T follicular helper cell (primary cell): ENCODE data around the gene ATXN7L1.
"Not testable (repeated sequence)": the region's sequence is repeated elsewhere in the genome, so short reads cannot be mapped to it uniquely, and the experiment has no call there.

Experiments
- DNase-seq: peaks from one replicate; pipeline ENCODE4 v3.0.0-alpha.2; 2020; ENCODE audit warnings: low read depth

ATXN7L1 gene

GRCh38 chr7:105744258-105744657 is 132.1 kb downstream of the ATXN7L1 start:
- DNase-seq, result no peak

- no peak for DNase-seq
Measured at GRCh38 chr7:105743351-105744090, 132.9 kb downstream of the ATXN7L1 start.

- no peak for DNase-seq
Measured at GRCh38 chr7:105742787-105743186, 133.6 kb downstream of the ATXN7L1 start.

DNA sequence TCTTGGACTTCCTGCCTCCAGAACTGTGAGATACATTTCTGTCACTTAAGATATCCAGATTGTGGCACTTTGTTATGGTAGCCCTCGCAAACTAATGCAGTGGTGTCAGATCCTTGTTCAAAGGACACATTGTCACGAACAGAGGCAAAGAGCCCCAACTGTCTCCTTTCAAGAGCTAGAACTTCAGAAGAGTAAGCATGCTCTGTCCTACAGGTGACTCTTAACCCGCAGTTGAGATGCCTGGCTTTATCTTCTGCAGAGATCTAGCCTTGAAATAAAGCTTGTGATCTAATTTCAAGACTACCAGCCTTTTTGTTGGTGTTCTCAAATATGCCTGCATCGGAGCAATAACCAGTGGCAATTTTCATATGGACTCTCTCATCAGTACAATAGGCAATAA is 134.4 kb downstream of the ATXN7L1 start:
- DNase-seq, result no peak

DNA sequence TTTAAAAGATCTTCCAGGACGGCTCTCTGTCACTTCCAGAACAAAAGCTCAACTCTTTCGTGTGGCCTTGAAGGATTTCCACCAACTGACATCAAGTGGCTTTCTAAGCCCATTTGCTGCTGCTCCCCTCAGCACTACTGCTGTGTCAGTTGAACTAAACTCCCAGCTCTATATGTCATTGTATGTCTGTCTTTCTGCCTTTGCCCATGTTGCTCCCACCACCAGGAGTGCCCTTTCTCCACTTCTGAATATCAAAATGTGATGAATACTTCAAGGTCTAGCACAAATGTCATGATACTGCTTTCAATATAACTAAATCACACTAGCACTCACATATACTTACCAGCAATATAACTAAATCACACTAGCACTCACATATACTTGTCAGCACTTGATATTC is 138.3 kb downstream of the ATXN7L1 start:
- no peak for DNase-seq

GRCh38 chr7:105734233-105734632 is 142.2 kb downstream of the ATXN7L1 start:
- DNase-seq, result no peak

DNA sequence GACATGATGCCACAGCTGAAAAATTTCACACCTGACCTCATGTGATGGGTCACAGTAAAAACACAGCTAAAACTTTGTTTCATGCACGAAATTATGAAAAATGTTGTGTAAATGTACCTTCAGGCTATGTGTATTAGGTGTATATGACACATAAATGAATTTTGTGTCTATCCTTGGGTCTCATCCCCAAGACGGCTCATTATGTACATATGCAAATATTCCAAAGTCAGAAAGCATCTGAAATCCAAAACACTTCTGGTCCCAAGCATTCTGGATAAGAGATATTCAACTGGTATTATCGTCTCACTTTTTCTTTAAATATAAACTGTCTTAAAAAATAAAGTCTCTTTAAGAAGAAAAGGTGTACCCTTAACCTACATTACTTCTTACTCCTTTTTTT is 145.4 kb downstream of the ATXN7L1 start:
- no peak for DNase-seq

DNA sequence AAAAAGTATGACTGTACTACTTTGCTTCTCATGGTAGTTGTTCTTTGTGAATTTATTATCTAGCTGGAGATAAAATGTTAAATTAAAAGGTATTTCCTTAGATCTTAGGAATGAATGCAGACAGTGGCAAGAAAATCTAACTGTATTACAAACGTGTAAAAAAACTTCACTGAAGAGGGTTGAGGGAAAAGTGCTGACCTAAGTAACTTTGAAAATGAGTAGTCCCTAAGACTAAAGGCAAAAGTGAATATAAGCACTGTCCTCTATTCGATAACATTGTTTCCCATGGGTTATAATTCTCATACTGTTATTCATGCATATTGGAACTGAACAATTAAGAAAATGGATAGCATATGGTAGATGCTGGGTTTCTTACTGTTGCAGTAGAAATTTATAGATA is 148.4 kb downstream of the ATXN7L1 start:
- DNase-seq, result no peak

- DNase-seq, result no peak
Measured at GRCh38 chr7:105724688-105725087, 151.7 kb downstream of the ATXN7L1 start.

GRCh38 chr7:105723572-105723971 is 152.8 kb downstream of the ATXN7L1 start:
- DNase-seq, result no peak

DNA sequence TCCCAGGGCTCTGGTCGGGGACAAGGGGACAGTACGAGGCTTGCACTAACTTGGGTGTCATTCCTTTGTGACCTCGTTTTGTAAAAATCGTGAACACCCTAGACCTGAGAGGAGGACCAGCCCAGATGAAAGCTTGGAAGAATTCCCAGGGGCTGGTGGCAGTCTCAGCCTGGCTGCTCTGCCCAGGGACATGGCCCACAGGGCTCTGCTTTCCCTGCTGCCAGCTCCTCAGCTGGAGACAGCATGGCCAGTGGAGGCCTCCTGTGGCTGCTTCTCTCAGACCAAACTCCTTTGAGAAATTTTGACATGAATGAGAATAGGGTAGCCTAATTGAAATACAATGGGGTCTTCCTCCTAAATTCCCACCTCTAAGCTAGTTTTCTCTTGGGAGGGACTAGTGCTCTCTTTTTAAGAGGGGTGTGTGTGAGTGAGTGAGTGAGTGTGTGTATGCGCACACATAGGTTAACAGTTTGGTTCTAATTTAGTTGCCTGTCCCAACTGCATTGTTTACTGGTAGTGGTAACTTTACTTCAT is 154.8 kb downstream of the ATXN7L1 start:
- DNase-seq, result no peak

GRCh38 chr7:105719919-105720318 is 156.5 kb downstream of the ATXN7L1 start:
- no peak for DNase-seq

GRCh38 chr7:105719395-105719794 is 157.0 kb downstream of the ATXN7L1 start:
- DNase-seq, result no peak

GRCh38 chr7:105718511-105718925 is 157.9 kb downstream of the ATXN7L1 start:
- no peak for DNase-seq

DNA sequence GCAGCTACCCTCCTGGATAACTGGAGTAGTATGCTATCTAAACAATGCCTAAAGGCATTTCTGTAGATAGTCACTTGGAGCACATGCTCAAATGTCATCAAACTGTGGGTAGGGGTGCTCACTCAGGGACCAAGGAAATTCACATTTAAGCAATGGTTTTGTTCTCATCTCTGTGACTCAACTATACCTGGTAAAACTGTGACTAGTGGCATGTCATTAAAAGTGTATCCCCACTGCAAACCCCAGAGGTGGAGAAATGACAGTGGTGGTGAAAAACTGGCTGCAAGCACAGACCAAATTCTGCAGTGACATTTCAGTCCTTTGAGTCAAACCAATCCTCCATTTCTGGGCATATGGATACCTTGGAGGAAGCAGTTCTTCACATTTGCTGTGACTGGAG is 160.9 kb downstream of the ATXN7L1 start:
- DNase-seq, result no peak

- no peak for DNase-seq
Measured at GRCh38 chr7:105713488-105714465, 162.6 kb downstream of the ATXN7L1 start.

DNA sequence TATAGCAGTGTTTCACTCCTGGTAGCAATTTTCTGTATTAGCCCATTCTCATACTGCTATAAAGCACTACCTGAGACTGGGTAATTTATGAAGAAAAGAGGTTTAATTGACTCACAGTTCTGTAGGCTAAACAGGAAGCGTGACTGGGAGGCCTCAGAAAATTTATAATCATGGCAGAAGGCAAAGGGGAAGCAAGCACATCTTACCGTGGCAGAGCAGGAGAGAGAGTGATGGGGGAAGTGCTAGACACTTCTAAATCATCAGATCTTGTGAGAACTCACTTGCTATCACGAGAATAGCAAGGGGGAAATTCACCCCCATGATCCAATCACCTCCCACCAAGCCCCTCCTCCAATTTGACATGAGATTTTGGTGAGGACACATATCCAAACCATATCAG is 163.5 kb downstream of the ATXN7L1 start:
- DNase-seq, result no peak

DNA sequence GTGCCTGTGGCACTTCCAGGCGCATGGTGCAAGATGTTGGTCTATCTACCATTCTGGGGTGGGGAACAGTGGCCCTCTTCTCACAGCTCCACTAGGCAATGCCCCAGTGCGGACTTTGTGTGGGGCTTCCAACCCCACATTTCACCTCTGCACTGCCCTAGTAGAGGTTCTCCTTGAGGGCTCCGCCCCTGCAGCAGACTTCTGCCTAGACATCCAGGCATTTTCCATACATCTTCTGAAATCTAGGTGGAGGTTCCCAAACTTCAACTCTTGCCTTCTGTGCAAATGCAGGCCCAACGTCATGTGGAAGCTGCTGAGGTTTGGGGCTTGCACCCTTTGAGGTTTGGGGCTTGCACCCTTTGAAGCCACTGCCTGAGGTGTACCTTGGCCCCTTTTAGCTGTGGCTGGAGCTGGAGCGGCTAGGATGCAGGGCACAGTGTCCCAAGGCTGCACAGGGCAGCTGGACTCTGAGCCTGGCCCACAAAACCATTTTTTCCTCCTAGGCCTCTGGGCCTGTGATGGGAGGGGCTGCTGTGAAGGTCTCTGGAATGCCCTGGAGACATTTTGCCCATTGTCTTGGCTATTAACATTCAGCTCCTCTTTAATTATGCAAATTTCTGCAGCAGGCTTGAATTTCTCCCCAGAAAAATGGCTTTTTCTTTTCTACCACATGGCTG is 164.5 kb downstream of the ATXN7L1 start:
- no peak for DNase-seq

DNA sequence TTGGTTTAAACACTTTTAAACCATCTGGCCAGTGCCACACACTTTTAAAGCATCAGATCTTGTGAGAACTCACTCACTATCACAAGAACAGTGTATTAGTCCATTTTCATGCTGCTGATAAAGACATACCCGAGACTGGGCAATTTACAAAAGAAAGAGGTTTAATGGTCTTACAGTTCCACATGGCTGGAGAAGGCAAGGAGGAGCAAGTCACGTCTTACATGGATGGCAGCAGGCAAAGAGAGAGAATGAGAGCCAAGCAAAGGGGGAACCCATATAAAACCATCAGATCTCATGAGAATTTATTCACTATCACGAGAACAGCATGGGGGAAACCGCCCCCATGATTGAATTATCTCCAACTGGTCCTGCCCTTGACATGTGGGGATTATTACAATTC is 165.7 kb downstream of the ATXN7L1 start:
- not testable (repeated sequence) for DNase-seq

DNA sequence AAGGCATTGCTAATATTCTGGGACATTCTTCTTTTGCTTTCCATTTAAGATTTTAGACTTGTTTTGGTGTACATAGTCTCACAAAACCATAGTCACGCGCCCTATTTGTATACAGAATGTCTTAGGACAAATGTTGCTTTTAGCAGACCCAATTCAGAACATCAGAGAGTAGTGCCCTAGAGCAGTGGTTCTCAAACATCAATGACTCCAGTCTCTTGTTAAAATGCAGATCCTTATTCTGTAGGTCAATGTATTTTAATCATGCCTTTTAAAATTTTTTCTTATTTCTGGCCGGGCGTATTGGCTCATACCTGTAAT is 167.7 kb downstream of the ATXN7L1 start:
- no peak for DNase-seq

DNA sequence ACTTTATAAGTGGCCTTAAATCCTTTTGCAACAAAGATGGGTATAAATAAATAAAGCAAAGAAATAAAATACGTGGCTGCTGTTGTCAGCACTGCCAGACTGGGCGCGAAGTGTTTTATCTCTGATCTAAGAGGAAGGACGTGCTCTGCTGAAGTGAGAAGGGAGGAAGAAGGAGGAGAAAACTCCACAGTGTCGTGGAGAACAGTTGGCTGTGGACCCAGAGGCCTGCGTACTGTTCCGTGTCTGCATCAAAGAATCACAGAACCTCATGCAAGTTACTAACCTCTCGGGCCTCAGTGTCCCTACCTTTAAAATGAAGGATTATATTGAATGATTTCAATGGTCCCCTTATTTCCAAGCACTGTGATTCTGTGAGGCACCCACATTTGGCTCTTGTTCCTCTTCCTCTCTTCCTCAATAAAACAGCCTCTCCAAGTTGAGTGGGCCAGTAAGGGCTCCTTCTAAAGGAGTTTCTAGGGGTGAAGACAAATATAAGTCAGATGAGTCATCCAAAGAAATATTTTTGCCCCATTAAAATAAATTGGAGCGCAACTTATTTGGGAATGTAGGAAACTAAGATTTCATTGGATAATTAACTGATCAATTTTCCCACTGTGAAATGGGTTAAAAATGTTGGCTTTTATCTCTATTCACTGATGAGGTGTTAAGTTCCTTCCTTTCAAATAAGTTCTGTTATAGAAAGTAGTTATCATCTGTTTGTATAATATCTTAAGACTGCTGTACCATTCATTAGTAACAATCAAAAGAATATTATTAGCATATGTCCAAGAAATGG is 168.2 kb downstream of the ATXN7L1 start:
- no peak for DNase-seq

GRCh38 chr7:105707381-105707780 is 169.0 kb downstream of the ATXN7L1 start:
- DNase-seq, result no peak
